LNCAP (cell line): ENCODE results near the gene NEDD4L.

Source experiments
- CTCF ChIP-seq: fragments of 450-650 bp; IDR thresholded peaks from 2 replicates; pipeline ENCODE4 v1.5.1; 2017; ENCODE audit warnings: mild to moderate bottlenecking

NEDD4L gene

GRCh38 chr18:58241877-58242276 is 197.9 kb downstream of the NEDD4L start:
- no peak for TF ChIP-seq CTCF

- TF ChIP-seq CTCF = no peak
These were observed 198.4 kb downstream of the NEDD4L start for GRCh38 chr18:58242435-58242834.

- no peak for TF ChIP-seq CTCF
These were observed 198.9 kb downstream of the NEDD4L start for GRCh38 chr18:58242968-58243367.

GRCh38 chr18:58243401-58243800 is 199.4 kb downstream of the NEDD4L start:
- no peak for TF ChIP-seq CTCF

- TF ChIP-seq CTCF = no peak
These were observed 203.4 kb downstream of the NEDD4L start for GRCh38 chr18:58247363-58247834.

DNA sequence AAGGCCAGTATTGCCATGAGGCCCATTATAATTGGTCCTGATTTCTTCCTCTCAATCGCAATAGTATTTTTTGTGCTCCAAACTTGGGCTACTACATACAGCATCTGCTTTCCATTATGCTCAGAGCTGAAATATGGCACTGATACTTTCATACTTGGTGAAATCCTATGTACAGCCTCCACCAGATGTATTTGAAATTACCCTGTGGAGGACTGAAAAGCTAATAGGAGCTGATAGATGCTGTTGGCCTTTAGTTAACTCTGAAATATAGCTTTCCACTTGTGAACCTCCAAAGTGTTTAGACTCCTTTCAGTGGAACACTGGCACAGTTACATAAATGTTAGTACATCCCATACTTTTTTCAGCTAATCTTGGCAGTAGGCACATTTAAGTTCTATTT is 205.7 kb downstream of the NEDD4L start:
- no peak for TF ChIP-seq CTCF

GRCh38 chr18:58251416-58251815 is 207.4 kb downstream of the NEDD4L start:
- no peak for TF ChIP-seq CTCF

DNA sequence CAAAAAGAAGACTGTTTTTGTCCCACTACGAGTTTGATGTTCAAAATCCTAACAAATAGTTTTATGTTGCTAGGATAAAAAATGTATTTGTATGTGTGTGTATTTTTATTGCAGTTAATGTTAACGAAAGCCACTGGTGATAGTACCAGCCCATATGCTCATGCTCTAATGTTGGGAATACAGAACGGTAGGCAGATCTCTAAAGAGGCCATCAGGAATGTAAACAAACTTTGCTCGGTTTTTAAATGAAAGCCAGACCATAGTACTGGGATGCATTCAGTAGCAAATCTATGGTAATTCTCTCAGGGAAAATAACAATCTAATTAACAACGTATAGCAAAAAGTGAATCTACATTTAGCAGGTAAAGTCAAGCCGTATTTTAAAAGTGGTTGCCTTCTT is 208.1 kb downstream of the NEDD4L start:
- no peak for TF ChIP-seq CTCF
